ENCODE data around the gene WDR44. TPM values are rescaled to one million over a fixed set of nuclear protein-coding genes. Genes with fewer than 3 reads are reported as not detected.

Gene WDR44
- total RNA-seq, 1 donor from 2014 or later, result 5.9 TPM

GRCh38 chrX:118364261-118364660 lies 18.4 kb downstream of the WDR44 start:
- TF ChIP-seq CTCF (IDR thresholded peaks at IDR 0.05), result no peak
- Histone ChIP-seq H3K4me1 (no peaks in the 10 kb centered on the region), H3K27ac (no peak overlapping the region), H3K27me3 (no peaks in the 10 kb centered on the region), H3K9me3 (no peaks in the 10 kb centered on the region), H3K36me3 (no peaks in the 10 kb centered on the region), H3K4me3 (no peak overlapping the region)
- intact Hi-C loops (cut with DNase I), result no loop called here
- DNase-seq (ENCODE audit: low spot score in 2 of 2), result no peak

GRCh38 chrX:118367338-118367737 lies 21.4 kb downstream of the WDR44 start:
- H3K4me3 ChIP-seq, result no peak overlapping the region
- TF ChIP-seq CTCF (IDR thresholded peaks at IDR 0.05), result no peak
- no peaks in the 10 kb centered on the region for H3K9me3 ChIP-seq
- H3K27me3 ChIP-seq, result no peaks in the 10 kb centered on the region
- DNase-seq (ENCODE audit: low spot score in 2 of 2), result no peak
- H3K36me3 ChIP-seq, result no peaks in the 10 kb centered on the region
- H3K27ac ChIP-seq, result no peak overlapping the region
- H3K4me1 ChIP-seq, result no peaks in the 10 kb centered on the region
- intact Hi-C loops (cut with DNase I), result no loop called here

GRCh38 chrX:118368398-118368797 lies 22.5 kb downstream of the WDR44 start:
- no peak for DNase-seq (ENCODE audit: low spot score in 2 of 2)
- Histone ChIP-seq H3K27ac (no peak overlapping the region), H3K4me1 (no peaks in the 10 kb centered on the region), H3K27me3 (no peaks in the 10 kb centered on the region), H3K9me3 (no peaks in the 10 kb centered on the region), H3K36me3 (no peaks in the 10 kb centered on the region), H3K4me3 (no peak overlapping the region)
- no peak for TF ChIP-seq CTCF (IDR thresholded peaks at IDR 0.05)
- intact Hi-C loops (cut with DNase I), result no loop called here

GRCh38 chrX:118370921-118371624 lies 25.2 kb downstream of the WDR44 start:
- H3K4me1 ChIP-seq, result no peaks in the 10 kb centered on the region
- no peak for TF ChIP-seq CTCF (IDR thresholded peaks at IDR 0.05)

GRCh38 chrX:118373538-118373937 lies 27.6 kb downstream of the WDR44 start:
- no peak for TF ChIP-seq CTCF (IDR thresholded peaks at IDR 0.05)
- H3K4me3 ChIP-seq, result no peak overlapping the region
- intact Hi-C loops (cut with DNase I), result no loop called here
- H3K36me3 ChIP-seq, result no peaks in the 10 kb centered on the region
- H3K27ac ChIP-seq, result no peak overlapping the region
- no peaks in the 10 kb centered on the region for H3K4me1 ChIP-seq
- no peaks in the 10 kb centered on the region for H3K27me3 ChIP-seq
- DNase-seq (ENCODE audit: low spot score in 2 of 2), result no peak
- H3K9me3 ChIP-seq, result no peaks in the 10 kb centered on the region

More at GRCh38 chrX:118370921-118371624, 25.2 kb downstream of the WDR44 start:
- no peaks in the 10 kb centered on the region for H3K9me3 ChIP-seq
- no peaks in the 10 kb centered on the region for H3K36me3 ChIP-seq
- no peaks in the 10 kb centered on the region for H3K27me3 ChIP-seq
- intact Hi-C loops (cut with DNase I), result no loop called here
- no peak overlapping the region for H3K4me3 ChIP-seq
- DNase-seq (ENCODE audit: low spot score in 2 of 2), result no peak
- H3K27ac ChIP-seq, result no peak overlapping the region

- no peaks in the 10 kb centered on the region for H3K27me3 ChIP-seq
- H3K4me3 ChIP-seq, result no peak overlapping the region
- no peak for TF ChIP-seq CTCF (IDR thresholded peaks at IDR 0.05)
- H3K4me1 ChIP-seq, result no peaks in the 10 kb centered on the region
- intact Hi-C loops (cut with DNase I), result no loop called here
- no peaks in the 10 kb centered on the region for H3K36me3 ChIP-seq
- no peaks in the 10 kb centered on the region for H3K9me3 ChIP-seq
- no peak for DNase-seq (ENCODE audit: low spot score in 2 of 2)
- H3K27ac ChIP-seq, result no peak overlapping the region
Measured at GRCh38 chrX:118383120-118383519, 37.2 kb downstream of the WDR44 start.

Measured in ascending aorta (tissue), 2 donors.